GM18517 (cell line): ENCODE results near the gene TMPRSS15.
"Not testable (repeated sequence)": the region's sequence is repeated elsewhere in the genome, so short reads cannot be mapped to it uniquely, and the experiment has no call there.

ENCODE experiments used
- ATAC-seq: cut with Tn5 transposase; IDR thresholded peaks from one replicate; pipeline ENCODE4 v1.9.1; 2021; ENCODE audit warnings: mild to moderate bottlenecking, moderate library complexity; ENCODE audit not compliant: unreplicated experiment

Gene TMPRSS15

DNA sequence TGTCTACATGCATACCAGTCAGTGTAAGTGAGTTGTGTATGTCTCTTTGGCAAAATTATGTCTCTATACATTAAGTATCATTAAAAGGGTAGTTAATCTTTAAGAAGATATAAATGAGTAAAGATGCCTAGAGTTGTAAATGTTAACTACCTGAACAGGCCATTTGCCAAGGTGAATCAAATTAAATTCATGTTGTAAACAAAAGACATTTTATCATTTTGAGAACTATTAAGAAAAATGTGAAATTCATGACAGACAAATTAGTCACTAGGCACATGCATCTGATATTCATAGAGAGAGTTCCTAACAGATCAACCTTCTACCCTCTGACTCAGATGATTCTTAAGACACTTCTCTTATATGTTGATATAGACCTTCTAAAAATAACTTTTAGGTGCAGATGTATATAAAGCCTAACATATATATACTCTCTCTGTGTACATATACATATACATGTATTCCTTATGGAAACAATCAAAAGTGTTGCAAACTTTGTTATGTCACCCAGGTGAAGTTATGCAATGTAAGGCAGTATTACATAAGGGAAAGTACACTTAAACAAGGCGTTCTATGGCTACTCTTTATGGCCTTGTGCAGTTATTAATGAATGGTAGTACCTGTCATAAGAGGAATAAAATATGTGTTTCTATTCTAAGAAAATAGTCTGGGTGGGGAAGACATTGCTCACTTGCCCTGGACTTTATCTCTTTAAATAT, at the start of gene TMPRSS15:
TMPRSS15 (minus strand) TSS at position 51 of the 716 bp plus-strand sequence. CDS start 163 bp downstream, outside the sequence.
- no peak for ATAC-seq

DNA sequence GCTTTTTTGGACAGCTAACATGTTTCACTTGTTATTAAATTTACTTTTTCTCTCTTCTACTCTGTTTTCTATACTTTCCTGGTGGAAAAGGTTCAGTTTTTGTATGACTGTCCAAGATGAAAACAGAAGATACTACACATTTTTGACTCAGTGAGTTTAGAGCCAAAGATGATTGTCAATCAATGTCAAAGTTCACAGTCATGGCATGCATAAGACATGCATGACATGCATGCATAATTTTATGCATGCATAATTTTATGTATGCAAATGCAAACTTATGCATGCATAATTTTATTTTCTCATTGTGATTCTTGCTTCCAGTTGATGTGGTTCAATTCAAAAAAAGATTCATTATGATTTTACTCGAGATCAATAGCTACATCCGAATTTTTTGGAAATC, 48.1 kb upstream of the TMPRSS15 start:
- ATAC-seq, result no peak

DNA sequence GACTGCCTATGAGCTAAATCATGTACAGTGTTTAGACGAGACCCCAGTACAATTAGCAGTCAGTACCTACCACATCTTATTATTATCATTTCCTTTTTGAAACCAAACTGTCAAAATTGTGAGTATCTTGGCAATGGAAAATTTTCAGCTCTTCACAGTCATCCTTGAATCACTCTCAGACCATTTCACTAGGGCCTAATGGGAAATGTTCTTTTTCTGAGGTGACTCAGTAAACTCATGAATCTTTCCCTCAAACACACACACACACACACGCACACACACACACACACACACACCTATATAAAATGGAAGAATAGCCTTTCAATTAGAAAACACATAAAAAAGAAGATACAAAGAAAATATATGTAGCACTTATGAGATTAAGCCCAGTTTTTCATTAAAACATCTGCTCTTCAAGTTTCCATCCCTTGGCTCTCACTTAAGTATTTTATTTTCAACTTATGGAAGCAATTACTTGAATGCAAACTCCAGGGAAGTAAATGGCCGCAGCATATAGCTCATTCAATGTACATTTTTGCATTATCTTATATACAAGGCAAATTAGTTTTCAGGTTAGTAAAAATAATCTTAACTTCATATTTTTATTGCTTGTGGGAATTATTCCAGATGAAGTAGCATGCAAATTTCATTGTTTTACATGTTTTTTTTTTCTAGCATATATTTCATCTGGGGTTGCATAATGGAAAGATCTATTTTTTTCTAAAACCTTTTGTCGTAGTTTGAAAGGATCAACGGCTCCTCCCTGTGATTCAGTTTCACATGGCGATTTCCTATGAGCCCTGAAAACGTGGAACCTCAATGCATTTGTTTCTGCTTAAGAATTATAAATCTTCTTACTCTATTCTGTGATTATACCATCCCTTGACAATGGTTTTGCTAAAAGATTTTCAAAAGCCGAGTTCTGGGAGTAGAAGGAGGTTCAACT, 46.3 kb upstream of the TMPRSS15 start:
- no peak for ATAC-seq

DNA sequence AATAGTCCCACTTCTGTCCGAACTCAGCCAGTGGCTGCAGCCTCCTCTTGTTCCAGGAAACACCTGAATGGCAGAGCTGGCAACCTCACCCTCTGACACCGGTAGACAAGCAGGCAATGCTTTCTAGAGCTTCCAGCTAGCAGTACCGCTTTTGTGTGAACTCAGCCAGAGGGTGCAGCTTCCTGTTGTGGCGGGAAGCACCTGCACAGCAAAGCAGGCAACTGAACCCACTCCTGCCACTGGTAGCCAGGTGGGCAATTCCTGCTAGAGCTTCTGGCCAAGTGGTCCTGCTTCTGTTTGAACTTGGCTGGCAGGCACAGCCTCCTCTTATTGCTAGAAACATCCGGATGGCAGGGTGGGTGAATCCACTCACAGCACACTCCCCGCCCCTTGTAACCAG, 40.1 kb upstream of the TMPRSS15 start:
- no peak for ATAC-seq

- ATAC-seq, result no peak
These were observed 39.5 kb upstream of the TMPRSS15 start for GRCh38 chr21:18443085-18443484.

- no peak for ATAC-seq
These were observed 26.8 kb upstream of the TMPRSS15 start for GRCh38 chr21:18430341-18430740.

DNA sequence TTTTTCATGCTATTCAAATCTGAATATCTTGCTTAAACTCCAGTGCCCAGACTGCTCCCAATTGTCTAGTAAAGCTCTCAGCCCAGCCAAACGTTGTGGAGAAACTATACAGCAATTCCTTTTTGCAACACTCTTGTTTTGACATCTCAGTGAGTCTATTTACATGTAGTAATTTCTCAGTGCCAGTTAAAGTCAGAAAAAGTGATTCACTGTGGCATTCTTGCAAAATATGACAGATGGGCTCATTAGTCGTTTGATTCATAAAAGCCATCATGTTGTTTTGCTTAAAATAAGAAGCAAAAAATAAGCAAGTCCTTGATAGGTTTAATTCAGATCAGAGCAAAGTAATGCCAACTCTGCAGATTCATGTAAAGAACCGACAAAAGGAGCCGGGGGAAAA, 20.7 kb upstream of the TMPRSS15 start:
- no peak for ATAC-seq

DNA sequence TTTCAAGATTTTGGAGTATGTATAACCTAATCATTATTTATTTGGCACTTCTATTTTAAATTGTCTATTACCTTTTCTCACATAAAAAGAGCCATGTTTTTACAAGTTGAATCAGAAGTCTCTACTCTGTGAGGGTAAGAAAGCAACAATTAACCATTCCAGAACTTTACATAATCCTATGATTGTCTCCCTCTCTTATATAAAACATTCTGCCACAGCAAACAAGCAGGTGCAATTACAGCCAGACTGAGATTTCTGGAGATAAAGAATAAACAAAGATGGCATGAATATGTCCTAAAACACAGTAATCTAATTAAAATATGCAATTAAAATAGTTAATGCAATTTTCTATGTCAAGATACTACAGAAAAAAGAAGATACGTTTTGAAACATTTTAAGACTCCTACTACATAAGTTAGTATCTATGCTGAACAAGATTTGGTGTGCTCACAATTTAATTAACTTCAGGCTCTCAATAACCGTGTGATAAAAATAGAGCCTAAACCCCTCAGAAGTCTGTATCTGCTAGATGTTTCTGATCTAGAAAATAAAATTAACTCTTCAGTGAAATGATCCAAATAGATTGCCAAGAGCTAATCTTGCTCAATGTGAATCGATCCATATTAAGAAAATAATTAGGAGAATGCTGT, 13.7 kb upstream of the TMPRSS15 start:
- no peak for ATAC-seq

GRCh38 chr21:18411565-18411964, 8.0 kb upstream of the TMPRSS15 start:
- ATAC-seq, result no peak

DNA sequence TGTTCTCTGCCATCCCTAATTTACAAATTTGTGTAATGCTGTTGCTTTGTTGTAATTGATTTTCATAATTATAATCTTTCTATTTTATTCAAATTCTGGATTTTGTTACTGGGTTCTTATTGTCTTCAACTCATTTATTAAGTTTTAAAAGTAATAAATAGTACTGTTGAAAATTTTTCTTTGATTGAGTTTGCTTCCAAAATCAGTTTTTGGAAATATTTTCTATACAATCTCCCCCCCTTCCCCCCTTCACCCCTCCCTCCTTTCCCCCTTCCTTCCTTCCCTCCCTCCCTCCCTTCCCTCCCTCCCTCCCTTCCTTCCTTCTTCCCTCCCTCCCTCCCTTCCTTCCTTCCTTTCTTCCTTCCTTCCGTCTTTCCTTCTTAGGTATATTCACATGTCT, 6.0 kb upstream of the TMPRSS15 start:
- no peak for ATAC-seq

DNA sequence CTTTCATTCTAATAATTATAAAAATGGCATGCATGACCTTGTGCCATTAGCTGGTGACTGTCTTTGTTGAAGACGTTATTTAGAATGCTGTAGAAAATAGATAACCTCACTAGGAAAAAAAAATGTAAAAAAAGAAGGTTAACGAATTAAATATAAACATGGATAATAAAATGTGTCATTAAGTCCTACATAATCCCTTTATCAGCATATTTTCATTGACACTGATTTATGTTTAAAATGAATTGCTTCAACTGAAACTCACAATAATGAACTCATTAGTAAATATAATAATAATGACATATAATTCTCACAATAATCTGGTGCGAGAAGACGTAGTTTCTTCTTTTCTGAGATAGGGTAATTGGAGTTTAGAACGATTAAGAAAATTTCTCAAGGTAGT, 4.7 kb downstream of the TMPRSS15 start:
- ATAC-seq, result no peak

- no peak for ATAC-seq
These were observed 15.6 kb downstream of the TMPRSS15 start for GRCh38 chr21:18387994-18388393.

- ATAC-seq, result no peak
These were observed 18.8 kb downstream of the TMPRSS15 start for GRCh38 chr21:18384771-18385170.

DNA sequence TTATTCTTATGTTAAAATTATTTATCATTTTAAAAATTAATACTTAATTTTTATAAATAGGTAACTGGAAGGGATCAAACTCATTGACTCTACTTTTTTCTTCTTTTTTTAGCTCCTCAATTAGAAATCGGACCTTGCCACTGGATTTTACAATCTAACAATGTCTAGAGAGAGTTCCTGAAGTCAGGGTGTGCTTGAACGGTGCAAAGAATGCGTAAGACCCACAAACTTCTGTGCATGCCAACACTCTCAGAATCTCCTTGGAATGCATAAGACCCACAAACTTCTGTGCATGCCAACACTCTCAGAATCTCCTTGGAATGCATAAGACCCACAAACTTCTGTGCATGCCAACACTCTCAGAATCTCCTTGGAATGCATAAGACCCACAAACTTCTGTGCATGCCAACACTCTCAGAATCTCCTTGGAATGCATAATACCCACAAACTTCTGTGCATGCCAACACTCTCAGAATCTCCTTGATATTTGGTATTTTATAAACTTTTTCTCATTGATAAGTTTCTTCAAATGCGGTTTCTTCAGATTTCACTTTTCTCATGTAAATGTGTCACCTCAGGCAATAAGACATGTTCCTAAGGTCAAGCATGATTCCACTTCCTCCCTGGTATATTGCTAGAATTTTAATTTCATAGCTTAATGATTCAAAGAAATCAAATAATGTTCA, 20.5 kb downstream of the TMPRSS15 start:
- not testable (repeated sequence) for ATAC-seq

DNA sequence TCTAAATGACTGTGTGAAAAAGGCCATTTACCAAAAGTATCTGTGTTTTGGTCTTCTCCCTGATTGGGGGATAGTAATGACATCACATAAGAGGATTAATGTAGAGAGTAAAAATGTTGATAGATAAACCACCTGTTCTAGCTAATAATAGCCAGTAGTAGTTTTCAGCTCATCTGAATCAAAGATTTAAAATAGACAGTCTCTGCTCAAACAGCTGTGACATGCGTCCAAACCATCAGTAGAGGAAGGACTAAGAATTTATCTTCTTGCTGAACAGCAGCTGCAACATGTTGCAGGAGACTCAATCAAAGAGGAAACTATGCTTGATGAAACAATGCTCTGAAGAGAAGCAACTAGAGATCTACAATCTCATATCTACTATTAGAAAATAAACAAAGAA, 21.4 kb downstream of the TMPRSS15 start:
- no peak for ATAC-seq

GRCh38 chr21:18373606-18374005, 30.0 kb downstream of the TMPRSS15 start:
- no peak for ATAC-seq

GRCh38 chr21:18370301-18370700, 33.3 kb downstream of the TMPRSS15 start:
- no peak for ATAC-seq

- no peak for ATAC-seq
These were observed 34.5 kb downstream of the TMPRSS15 start for GRCh38 chr21:18369115-18369514.

DNA sequence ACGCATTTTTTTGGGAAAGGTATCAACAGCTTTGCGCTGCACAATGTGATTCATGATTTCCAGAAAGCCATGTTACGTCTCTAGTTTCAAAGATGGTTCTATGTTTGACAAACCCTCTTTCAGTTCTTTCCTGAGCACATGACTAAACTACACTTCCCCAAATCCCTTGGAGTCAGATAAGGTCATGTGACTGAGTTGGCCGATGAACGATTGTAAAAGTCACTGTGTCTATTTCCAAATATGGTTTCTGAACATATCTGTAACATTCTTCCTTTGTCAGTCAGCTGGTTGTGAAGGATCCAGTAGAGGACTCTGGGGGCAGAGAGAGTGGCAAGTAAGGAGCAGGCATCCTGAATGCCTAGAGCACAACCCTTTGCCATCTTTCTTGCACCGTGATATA, 35.4 kb downstream of the TMPRSS15 start:
- no peak for ATAC-seq

DNA sequence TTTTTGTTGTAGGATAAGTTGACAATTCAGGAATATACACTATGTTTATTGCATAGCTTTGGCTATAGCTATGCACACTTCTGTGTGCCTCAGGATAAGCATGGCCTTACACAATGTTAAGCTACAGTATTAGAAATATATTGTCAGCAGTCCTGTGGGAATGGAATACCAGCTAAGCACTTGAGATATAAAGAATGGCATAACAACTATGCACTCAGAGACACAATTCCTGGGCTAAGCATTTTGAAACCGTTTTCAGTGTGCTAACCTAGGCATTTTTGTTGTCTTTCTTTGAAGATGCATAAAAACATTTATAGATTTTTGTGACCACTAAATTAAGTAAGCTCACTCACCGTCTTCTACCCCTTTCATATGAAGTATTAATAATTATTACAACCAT, 46.8 kb downstream of the TMPRSS15 start:
- no peak for ATAC-seq

GRCh38 chr21:18354947-18355346, 48.6 kb downstream of the TMPRSS15 start:
- no peak for ATAC-seq
